GM12892 (cell line): ENCODE data around the gene PRDM16.

ENCODE experiments used
- POLR2A ChIP-seq: IDR thresholded peaks from 2 replicates; pipeline ENCODE4 v1.6.1; 2011; ENCODE audit warnings: low read depth, low read length, control low read depth
- TAF1 ChIP-seq: IDR thresholded peaks from 2 replicates; pipeline ENCODE4 v1.6.1; 2011; ENCODE audit warnings: low read depth, mild to moderate bottlenecking, control low read depth, low read length, borderline replicate concordance

GRCh38 chr1:3465935-3466321 lies 396.9 kb downstream of the PRDM16 start:
- no peak for TF ChIP-seq POLR2A
- no peak for TF ChIP-seq TAF1
